ENCODE data around the gene CCER1. TPM values are rescaled to one million over a fixed set of nuclear protein-coding genes. Genes with fewer than 3 reads are reported as not detected.

Gene CCER1
- total RNA-seq, 3 donors from 2014 or later, result not detected

DNA sequence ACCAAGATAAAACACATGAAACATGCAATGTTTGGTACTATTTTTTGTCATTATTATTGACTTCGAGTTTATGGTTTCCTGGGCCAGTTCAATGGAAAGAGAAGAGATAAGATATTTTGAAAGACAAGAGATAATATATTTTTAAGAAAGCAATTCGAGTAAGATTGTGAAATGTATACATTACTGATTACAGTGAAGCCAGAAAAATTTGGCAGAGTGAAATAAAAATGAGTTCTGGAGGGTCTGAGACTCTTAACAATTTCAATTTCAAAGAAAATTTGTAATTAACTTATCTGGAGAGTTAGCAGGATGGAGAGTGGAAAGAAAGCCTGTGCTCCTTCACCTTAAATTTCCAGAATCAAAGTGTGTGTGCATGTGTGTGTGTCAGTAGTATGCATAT lies 17.3 kb downstream of the CCER1 start:
- Histone ChIP-seq H3K4me3 (no peak overlapping the region), H3K36me3 (ENCODE audit: low read depth) (no peaks in the 10 kb centered on the region), H3K9me3 (no peaks in the 10 kb centered on the region), H3K4me1 (ENCODE audit: low read depth) (no peaks in the 10 kb centered on the region)
- ATAC-seq (no peak), DNase-seq (no peak)
- intact Hi-C loops (cut with DNase I, micrococcal nuclease), result no loop called here
- no peak for TF ChIP-seq CTCF (IDR thresholded peaks at IDR 0.05)

GRCh38 chr12:90936230-90937005 lies 18.6 kb downstream of the CCER1 start:
- no peaks in the 10 kb centered on the region for H3K4me1 ChIP-seq (ENCODE audit: low read depth)
- H3K9me3 ChIP-seq, result no peaks in the 10 kb centered on the region
- intact Hi-C loops (cut with DNase I, micrococcal nuclease), result no loop called here
- TF ChIP-seq CTCF (IDR thresholded peaks at IDR 0.05), result no peak
- ATAC-seq, result no peak
- no peaks in the 10 kb centered on the region for H3K36me3 ChIP-seq (ENCODE audit: low read depth)
- peak in 1 of 3 donors; percentile 5 for DNase-seq
- no peak overlapping the region for H3K4me3 ChIP-seq

- Histone ChIP-seq H3K4me3 (no peak overlapping the region), H3K4me1 (ENCODE audit: low read depth) (no peaks in the 10 kb centered on the region), H3K9me3 (peaks cover 15% of the 10 kb centered on the region), H3K36me3 (ENCODE audit: low read depth) (no peaks in the 10 kb centered on the region)
- no peak for DNase-seq
- ATAC-seq, result no peak
- intact Hi-C loops (cut with DNase I, micrococcal nuclease), result no loop called here
- TF ChIP-seq CTCF (IDR thresholded peaks at IDR 0.05), result no peak
Observed at GRCh38 chr12:90925562-90925961, 29.4 kb downstream of the CCER1 start.

DNA sequence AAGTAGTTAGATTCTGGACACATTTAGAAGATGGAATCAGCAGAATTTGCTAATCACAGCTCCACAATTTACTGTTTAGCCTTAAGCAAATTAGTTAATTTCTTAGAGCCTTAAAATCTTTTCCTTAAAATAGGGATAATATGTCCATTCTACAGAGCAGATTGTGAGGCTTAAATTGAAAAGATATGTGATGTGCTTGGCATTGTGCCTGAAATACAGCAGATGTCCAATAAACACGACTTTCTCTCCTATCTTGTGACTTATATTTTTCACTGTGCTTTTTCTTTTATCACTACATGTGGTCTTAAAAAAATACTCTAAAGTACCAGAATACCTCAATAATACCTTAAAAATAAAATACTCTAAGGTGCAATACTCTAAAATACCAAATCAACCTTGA lies 30.6 kb downstream of the CCER1 start:
- ATAC-seq, result no peak
- intact Hi-C loops (cut with DNase I, micrococcal nuclease), result no loop called here
- peaks cover 5% of the 10 kb centered on the region for H3K9me3 ChIP-seq
- H3K4me1 ChIP-seq (ENCODE audit: low read depth), result no peaks in the 10 kb centered on the region
- H3K36me3 ChIP-seq (ENCODE audit: low read depth), result no peaks in the 10 kb centered on the region
- TF ChIP-seq CTCF (IDR thresholded peaks at IDR 0.05), result no peak
- DNase-seq, result no peak
- no peak overlapping the region for H3K4me3 ChIP-seq

GRCh38 chr12:90922145-90922627 lies 32.8 kb downstream of the CCER1 start:
- Histone ChIP-seq H3K9me3 (no peaks in the 10 kb centered on the region), H3K4me1 (ENCODE audit: low read depth) (no peaks in the 10 kb centered on the region), H3K4me3 (no peak overlapping the region), H3K36me3 (ENCODE audit: low read depth) (no peaks in the 10 kb centered on the region)
- intact Hi-C loops (cut with DNase I, micrococcal nuclease), result no loop called here
- ATAC-seq (no peak), DNase-seq (no peak)
- TF ChIP-seq CTCF (IDR thresholded peaks at IDR 0.05), result no peak

Data from mucosa of descending colon (tissue), 3 donors.